ENCODE data around the gene NAA16. TPM values are rescaled to one million over a fixed set of nuclear protein-coding genes. Genes with fewer than 3 reads are reported as not detected.

The NAA16 gene
- polyA plus RNA-seq, 1 of the 3 experiments (the other 2 are of a cell fraction), result 4.4 TPM

- H3K27ac ChIP-seq (ENCODE audit: low read depth in 2 of 2, low read length in 1 of 2), result no peak overlapping the region
- H3K36me3 ChIP-seq (replicated peaks in 1 of 2; ENCODE audit: control insufficient read depth in 1 of 2, insufficient read depth in 2 of 2, low read length in 1 of 2), result peaks cover 0 to 18% of the 10 kb centered on the region in 2 experiments
- peaks cover 3 to 18% of the 10 kb centered on the region in 2 experiments for H3K4me1 ChIP-seq (ENCODE audit: control insufficient read depth in 1 of 2, insufficient read depth in 2 of 2, low read depth in 1 of 2, low read length in 1 of 2)
- peak overlapping the region in 1 of 2 experiments; percentile 88; a peak in 1 of 4 replicates for H3K4me3 ChIP-seq (ENCODE audit: low read depth in 2 of 2, low read length in 1 of 2)
- H3K27me3 ChIP-seq (ENCODE audit: insufficient read depth), result no peaks in the 10 kb centered on the region
- peaks cover 41% of the 10 kb centered on the region for H4K20me1 ChIP-seq (ENCODE audit: insufficient read depth)
- peak overlapping the region; percentile 69; the same call in 1 of the 2 replicates for H3K4me2 ChIP-seq
- DNase-seq, result no peak
- H3K9ac ChIP-seq, result peak overlapping the region; percentile 95; the same call in 1 of the 2 replicates
- CTCF ChIA-PET, result interaction anchor here (1.2 kb wide), 1 partner anchor 20 kb away, joined by 4 read pairs; no protein-coding TSS in a partner anchor
- TF ChIP-seq ZBTB33 (IDR thresholded peaks at IDR 0.05; ENCODE audit: borderline replicate concordance, low read depth) (no peak), EZH2phosphoT487 (IDR thresholded peaks at IDR 0.05; ENCODE audit: borderline replicate concordance, low read depth) (no peak), FOXJ3 (CRISPR knock-in tag; IDR thresholded peaks at IDR 0.05) (no peak), MAX (IDR thresholded peaks at IDR 0.05; ENCODE audit: low read depth) (no peak), NFIC (IDR thresholded peaks at IDR 0.05; ENCODE audit: borderline replicate concordance) (no peak), FOSL2 (IDR thresholded peaks at IDR 0.05; ENCODE audit: borderline replicate concordance, low read depth) (no peak), YY1 (IDR thresholded peaks at IDR 0.05; ENCODE audit: low read depth) (no peak), MEF2A (IDR thresholded peaks at IDR 0.05; ENCODE audit: borderline replicate concordance, low read depth) (no peak), POLR2AphosphoS5 (IDR thresholded peaks at IDR 0.05; ENCODE audit: low read depth, low read length) (no peak), JUND (IDR thresholded peaks at IDR 0.05) (no peak), FOXM1 (IDR thresholded peaks at IDR 0.05; ENCODE audit: low read depth) (no peak), ELF1 (IDR thresholded peaks at IDR 0.05) (no peak), CTCF (IDR thresholded peaks at IDR 0.05) (no peak), NRF1 (IDR thresholded peaks at IDR 0.05; ENCODE audit: low read depth, low read length) (no peak), USF1 (IDR thresholded peaks at IDR 0.05; ENCODE audit: borderline replicate concordance, low read depth) (no peak)
- peaks cover 8% of the 10 kb centered on the region for H3F3A ChIP-seq (replicated peaks; ENCODE audit: insufficient read depth)
- POLR2A ChIA-PET, result no interaction called here
- peaks cover 75% of the 10 kb centered on the region for H3K79me2 ChIP-seq (ENCODE audit: insufficient read depth)
- H2AFZ ChIP-seq (ENCODE audit: low read depth), result no peak overlapping the region
- H3K9me3 ChIP-seq, result no peaks in the 10 kb centered on the region
- 95% methylated on average over 6 of the region's 6 CpGs for WGBS (ENCODE audit: low lambda C conversion rate)
- H3K9me2 ChIP-seq, result no peaks in the 10 kb centered on the region
Measured at GRCh38 chr13:41313659-41314197, 2.7 kb downstream of the NAA16 start.
